SIG-M5 treated with dmso at 0.1 percent for 504 hours (cell line): ENCODE data around the gene OR52K2.
"Not testable (repeated sequence)": the region's sequence is repeated elsewhere in the genome, so short reads cannot be mapped to it uniquely, and the experiment has no call there.

ENCODE experiments used
- DNase-seq: peaks from one replicate; lab custom pipeline; 2025; ENCODE audit not compliant: unreplicated experiment; lab: John Stamatoyannopoulos, UW

The OR52K2 gene

GRCh38 chr11:4448995-4449394, at the start of gene OR52K2:
Gene OR52K2 (plus strand): TSS chr11:4449295. CDS start chr11:4449340, 45 bp downstream.
- DNase-seq: no peak

GRCh38 chr11:4406206-4406605, 42.9 kb upstream of the OR52K2 start:
- not testable (repeated sequence) for DNase-seq

GRCh38 chr11:4416306-4416705, 32.8 kb upstream of the OR52K2 start:
- no peak for DNase-seq

GRCh38 chr11:4416816-4417215, 32.3 kb upstream of the OR52K2 start:
- no peak for DNase-seq

DNA sequence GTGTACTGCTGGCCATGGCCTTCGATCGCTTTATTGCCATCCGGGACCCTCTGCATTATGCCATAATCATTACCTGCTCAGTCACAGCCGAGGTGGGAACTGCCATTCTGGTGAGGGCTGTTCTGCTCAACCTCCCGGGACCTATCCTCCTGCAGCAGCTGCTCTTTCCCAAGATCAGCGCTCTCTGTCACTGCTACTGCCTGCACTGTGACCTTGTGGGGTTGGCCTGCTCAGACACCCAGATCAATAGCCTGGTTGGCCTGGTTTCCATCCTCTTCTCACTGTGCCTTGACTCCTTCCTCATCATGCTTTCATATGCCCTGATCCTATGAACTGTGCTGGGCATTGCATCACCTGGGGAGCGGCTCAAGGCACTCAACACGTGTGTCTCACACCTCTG, 30.7 kb upstream of the OR52K2 start:
- DNase-seq: no peak

GRCh38 chr11:4430051-4430450, 19.0 kb upstream of the OR52K2 start:
- DNase-seq: no peak

DNA sequence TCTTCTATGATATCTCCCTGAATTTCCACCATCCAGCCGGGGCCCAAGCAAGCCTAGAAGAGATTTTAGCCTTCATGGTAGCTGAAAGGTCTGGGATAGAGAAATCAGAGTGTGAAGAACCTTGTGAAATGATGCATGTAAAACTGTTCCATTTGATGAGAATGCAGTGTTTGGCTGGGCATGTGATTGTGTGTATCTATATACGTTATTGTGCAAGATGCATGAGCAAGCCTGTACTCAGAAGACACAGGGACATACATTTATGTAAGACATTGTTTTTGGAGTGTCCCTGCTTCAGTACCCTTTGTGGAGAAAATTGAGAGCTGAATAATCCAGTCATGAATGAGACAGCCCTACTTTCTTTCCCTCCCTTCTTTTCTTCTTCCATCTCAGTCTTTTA, 15.2 kb upstream of the OR52K2 start:
- peak; percentile 68 for DNase-seq

GRCh38 chr11:4436411-4436810, 12.7 kb upstream of the OR52K2 start:
- DNase-seq: peak; percentile 9

DNA sequence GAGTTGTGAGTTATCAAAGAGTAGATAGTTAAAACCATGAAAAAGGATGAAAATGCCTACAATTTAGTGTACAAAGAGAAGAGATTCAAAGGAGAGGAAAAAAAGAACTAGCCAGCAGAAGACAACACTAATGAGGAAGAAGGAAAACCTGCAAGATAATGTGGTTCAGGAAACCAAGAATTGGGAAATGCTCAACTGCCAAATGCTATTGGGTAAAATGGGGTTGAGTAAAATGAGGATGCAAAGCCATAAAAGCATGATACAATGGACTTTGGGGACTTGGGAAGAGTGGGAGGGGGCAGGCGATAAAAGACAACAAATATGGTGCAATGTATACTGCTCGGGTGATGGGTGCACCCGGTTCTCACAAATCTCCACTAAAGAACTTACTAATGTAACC, 7.6 kb upstream of the OR52K2 start:
- peak; percentile 89 for DNase-seq

DNA sequence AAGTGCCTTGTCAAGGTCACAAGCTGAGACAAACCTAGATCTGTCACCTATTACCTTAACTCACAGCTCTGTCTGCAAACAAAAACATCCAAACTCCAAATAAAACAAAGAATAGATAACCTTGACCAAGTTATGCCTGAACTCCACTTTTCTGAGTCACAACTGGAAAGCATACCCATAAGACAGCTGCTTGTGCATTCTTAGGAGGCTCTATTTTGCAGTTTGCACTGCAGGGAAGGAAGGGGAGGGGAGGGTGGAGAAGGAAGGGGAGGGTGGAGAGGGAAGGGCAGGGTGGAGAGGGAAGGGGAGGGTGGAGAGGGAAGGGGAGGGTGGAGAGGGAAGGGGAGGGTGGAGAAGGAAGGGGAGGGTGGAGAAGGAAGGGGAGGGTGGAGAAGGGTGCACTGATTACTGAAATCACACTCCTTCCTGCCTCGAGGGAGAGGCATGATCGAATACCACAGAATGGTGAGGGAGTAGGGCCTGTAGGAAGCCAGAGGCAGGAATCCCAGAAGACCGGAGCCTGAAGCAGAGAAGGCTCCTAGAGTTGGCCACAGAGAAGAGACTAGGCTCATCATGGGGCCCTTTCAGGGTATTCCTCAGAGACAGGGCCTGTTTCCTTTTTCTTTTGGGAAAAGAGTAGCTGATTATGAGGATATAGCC, 5.7 kb upstream of the OR52K2 start:
- DNase-seq: no peak

DNA sequence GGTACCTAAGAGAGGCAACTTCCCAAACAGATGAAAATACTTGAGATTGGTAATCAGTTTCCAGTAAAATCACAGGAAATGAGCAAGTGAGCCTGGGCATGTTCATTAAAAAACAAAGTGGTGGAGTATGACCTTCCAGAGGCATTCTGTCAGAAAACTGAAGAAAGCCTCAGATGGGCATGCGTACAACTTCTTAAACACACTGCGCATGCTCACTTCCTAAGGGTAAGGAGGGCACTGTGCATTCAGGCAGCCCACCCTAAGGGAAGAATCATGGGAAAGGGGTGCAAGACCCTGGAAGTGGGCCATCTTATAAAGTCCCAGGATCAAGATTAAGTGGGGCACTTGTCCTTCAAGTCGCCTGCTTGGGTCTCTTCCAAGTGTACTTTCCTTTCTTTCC, 4.0 kb downstream of the OR52K2 start:
- DNase-seq: no peak

GRCh38 chr11:4454021-4454420, 4.9 kb downstream of the OR52K2 start:
- DNase-seq: peak; percentile 52

- DNase-seq: peak; percentile 93
Measured at GRCh38 chr11:4455419-4455818, 6.3 kb downstream of the OR52K2 start.

DNA sequence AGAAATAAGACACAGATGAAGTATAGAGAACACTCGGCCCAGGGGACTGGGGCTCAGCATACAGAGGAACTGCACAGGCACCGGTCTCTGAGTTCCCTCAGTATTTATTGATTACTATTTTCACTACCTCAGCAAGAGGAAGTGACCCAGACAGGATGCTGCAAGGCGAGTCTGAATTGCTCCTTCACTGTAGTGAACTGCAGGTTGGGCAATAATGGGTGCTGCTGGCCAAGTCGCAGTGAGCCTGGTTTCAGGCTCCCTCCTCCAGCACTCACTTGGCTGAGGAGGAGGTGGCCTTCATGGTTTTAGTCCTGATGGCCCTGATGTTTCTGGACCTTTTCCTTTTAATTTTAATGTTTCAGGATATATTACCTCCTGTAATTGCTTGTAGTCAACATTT, 10.4 kb downstream of the OR52K2 start:
- DNase-seq: peak; percentile 89

DNA sequence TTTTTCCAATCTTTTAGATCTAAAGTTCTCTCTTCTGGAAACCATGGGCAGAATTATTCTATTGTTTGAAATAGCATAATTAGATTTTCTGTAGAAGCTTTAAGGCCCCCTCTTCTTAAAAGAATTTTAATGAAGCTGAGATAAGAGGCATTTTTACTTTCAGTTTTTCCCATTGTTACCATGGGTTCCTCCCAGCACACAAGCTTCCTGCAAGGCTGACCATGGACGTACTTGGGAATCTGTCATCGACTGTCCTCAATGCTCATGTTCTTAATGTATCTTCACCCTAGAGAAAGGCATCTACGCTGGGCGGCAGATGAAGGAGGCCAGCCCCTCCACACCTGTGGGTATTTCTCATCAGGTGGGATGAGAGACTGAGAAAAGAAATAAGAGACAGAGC, 11.1 kb downstream of the OR52K2 start:
- DNase-seq: no peak

GRCh38 chr11:4464216-4465159, 15.4 kb downstream of the OR52K2 start:
- DNase-seq: no peak

DNA sequence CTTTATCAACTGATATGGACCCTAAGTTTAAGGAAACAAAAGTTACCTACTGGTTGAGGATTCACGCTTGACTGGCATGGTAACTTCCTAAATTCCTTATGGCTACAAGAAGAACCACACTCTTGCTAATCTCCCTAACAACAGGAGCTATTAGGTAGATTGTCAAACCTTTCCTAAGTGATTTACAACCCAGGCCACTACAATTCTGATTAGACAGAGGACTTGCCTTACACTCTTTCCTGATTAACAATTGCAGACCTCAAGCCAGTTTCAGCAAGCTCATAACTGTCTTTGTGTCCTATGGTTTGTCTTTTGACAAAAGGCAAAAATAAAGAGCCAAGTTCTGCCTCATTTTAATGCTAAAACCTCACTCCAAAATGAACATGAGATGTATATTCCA, 16.3 kb downstream of the OR52K2 start:
- no peak for DNase-seq

- no peak for DNase-seq
Measured at GRCh38 chr11:4466131-4466870, 17.2 kb downstream of the OR52K2 start.

DNA sequence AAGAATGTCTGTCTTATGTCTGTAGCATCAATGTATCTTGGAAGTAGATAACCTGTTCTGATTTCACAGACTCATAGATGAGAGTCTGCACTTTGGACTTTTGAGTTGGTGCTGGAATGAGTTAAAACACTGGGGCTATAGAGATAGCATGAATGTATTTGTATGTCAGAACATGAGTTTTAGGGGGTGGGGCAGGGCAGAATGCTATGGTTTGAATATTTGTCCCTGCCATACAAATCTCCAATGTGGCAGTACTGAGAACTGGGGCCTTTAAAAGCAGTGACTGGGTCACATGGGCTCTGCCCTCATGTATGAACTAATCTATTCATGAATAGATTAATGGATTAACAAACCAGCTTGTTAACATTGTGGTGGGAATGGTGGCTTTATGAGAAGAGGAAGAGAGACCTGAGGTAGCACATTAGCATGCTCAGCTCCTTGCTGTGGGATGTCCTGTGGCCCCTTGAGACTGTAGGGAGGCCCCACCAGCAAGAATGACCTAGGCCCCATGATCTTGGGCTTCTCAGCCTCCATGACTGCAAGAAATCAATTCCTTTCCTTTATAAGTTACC, 17.9 kb downstream of the OR52K2 start:
- DNase-seq: peak; percentile 11

GRCh38 chr11:4467811-4468606, 18.9 kb downstream of the OR52K2 start:
- DNase-seq: peak; percentile 23
